BE2C (cell line): ENCODE results near the gene CTTNBP2NL. TPM values are rescaled to one million over a fixed set of nuclear protein-coding genes. Genes with fewer than 3 reads are reported as not detected.

Experiments
- DNase-seq: peaks from one replicate; pipeline ENCODE4 v3.0.0-alpha.2; 2020
- H3K27me3 ChIP-seq: fragments of 250-450 bp; sonication (Bioruptor Pico); 2 replicates; pipeline ENCODE4 v1.5.1; 2020; ENCODE audit warnings: mild to moderate bottlenecking
- H3K36me3 ChIP-seq: fragments of 250-450 bp; sonication (Bioruptor Pico); 2 replicates; pipeline ENCODE4 v1.5.1; 2020; ENCODE audit warnings: mild to moderate bottlenecking
- H3K4me1 ChIP-seq: fragments of 250-450 bp; sonication (Bioruptor Pico); 2 replicates; pipeline ENCODE4 v1.5.1; 2020
- H3K4me3 ChIP-seq: 2 replicates; pipeline ENCODE4 v1.5.1; 2011; ENCODE audit warnings: low read depth, low read length
- H3K9me3 ChIP-seq: fragments of 250-450 bp; sonication (Bioruptor Pico); 2 replicates; pipeline ENCODE4 v1.5.1; 2020
- polyA plus RNA-seq: library from polyadenylated mRNA; unstranded; fragments of >200 nt; gene quantifications from one replicate; pipeline ENCODE4 v1.2.1, GENCODE V29; 2012; ENCODE audit warnings: low read depth, missing spikeins; ENCODE audit not compliant: insufficient read length, insufficient read depth
- TF ChIP-seq, protein P1 (sequence below): IDR thresholded peaks from 2 replicates; pipeline ENCODE4 v1.5.1; 2012; ENCODE audit warnings: mild to moderate bottlenecking, low read depth, low read length

The CTTNBP2NL gene, protein sequence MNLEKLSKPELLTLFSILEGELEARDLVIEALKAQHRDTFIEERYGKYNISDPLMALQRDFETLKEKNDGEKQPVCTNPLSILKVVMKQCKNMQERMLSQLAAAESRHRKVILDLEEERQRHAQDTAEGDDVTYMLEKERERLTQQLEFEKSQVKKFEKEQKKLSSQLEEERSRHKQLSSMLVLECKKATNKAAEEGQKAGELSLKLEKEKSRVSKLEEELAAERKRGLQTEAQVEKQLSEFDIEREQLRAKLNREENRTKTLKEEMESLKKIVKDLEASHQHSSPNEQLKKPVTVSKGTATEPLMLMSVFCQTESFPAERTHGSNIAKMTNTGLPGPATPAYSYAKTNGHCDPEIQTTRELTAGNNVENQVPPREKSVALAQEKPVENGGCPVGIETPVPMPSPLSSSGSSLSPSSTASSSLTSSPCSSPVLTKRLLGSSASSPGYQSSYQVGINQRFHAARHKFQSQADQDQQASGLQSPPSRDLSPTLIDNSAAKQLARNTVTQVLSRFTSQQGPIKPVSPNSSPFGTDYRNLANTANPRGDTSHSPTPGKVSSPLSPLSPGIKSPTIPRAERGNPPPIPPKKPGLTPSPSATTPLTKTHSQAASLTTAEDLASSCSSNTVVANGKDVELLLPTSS
- 6.6 TPM for polyA plus RNA-seq

DNA sequence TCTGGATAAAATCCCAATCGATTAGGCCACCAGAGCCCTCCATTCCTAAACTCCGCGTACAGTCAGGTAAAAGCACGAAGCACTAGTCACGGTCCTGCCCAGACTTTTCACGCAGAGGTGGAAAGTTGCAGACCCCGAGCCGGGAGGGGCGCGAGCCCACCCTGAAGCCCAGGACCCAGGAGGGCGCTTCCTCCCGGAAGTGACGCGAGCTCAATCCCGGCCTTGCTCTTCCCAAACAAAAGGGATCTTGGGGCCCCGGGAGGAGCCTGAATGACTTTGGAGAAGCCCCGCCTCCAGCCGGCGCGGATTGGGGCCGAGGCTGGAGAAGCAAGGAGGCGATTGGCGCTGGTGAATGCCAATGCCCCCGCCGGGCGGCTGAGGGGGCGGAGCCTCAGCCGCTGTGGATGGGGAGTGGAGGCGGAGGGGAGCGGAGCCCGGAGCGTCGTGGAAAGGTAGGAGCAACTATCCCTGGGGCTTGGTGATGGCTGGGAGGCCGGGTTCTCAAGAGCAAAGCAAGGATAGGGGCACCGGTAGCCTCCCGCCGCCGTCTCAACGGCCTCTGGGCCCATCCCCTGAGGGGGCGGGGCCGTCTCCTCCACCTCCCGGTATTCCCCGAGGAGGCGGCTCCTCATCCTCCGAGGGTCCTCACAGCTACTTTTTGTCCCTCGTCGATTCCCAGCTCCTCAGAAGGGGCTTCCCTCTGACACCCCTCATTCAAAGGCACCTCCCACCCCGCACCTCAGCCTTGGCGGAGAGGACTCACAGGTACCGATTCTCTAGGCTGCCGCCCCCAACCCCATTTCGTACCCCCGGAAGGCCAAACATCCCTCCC, at the start of gene CTTNBP2NL:
Gene CTTNBP2NL, plus strand, starts transcription at position 394 of the 832 bp plus-strand sequence. CDS start 19,952 bp downstream, outside the sequence.
- Histone ChIP-seq H3K4me1 (peaks cover 3% of the 10 kb centered on the region), H3K36me3 (no peaks in the 10 kb centered on the region), H3K9me3 (no peaks in the 10 kb centered on the region), H3K4me3 (peak within 1 kb of the TSS; percentile 99), H3K27me3 (no peaks in the 10 kb centered on the region)
- TF ChIP-seq, protein P1, sequence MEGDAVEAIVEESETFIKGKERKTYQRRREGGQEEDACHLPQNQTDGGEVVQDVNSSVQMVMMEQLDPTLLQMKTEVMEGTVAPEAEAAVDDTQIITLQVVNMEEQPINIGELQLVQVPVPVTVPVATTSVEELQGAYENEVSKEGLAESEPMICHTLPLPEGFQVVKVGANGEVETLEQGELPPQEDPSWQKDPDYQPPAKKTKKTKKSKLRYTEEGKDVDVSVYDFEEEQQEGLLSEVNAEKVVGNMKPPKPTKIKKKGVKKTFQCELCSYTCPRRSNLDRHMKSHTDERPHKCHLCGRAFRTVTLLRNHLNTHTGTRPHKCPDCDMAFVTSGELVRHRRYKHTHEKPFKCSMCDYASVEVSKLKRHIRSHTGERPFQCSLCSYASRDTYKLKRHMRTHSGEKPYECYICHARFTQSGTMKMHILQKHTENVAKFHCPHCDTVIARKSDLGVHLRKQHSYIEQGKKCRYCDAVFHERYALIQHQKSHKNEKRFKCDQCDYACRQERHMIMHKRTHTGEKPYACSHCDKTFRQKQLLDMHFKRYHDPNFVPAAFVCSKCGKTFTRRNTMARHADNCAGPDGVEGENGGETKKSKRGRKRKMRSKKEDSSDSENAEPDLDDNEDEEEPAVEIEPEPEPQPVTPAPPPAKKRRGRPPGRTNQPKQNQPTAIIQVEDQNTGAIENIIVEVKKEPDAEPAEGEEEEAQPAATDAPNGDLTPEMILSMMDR, result no peak
- DNase-seq, result peak; percentile 98

DNA sequence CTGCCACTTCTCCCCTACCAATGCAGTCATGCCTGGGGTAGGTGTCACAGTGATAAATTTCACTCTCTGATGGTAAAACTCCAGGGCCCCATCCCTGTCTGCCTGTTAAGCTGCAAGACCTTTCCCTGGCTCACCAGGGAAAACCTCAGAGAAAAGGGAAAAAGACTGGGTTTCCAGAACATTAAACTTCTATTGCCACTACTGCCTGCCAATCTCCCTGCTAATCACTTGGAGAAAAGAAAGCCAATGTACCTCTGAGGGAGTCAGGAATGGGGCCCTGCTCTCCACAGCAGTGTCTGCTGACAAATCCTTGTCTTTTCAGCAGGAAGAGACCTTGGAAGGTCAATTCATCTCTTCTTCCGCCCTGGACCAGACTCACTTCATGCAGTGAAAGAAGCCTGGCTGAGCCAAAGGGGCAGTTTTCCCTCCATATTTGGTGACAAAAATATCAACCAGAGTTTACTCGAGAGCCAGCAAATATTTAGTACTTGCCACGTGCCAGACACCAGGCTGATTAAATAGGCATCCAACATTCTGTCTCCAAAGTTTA, 49.1 kb upstream of the CTTNBP2NL start:
- H3K27me3 ChIP-seq, result peaks cover under 1% of the 10 kb centered on the region
- no peaks in the 10 kb centered on the region for H3K4me1 ChIP-seq
- TF ChIP-seq, protein P1, result no peak
- H3K9me3 ChIP-seq, result no peaks in the 10 kb centered on the region
- no peak for DNase-seq
- H3K4me3 ChIP-seq, result no peak overlapping the region
- no peaks in the 10 kb centered on the region for H3K36me3 ChIP-seq

DNA sequence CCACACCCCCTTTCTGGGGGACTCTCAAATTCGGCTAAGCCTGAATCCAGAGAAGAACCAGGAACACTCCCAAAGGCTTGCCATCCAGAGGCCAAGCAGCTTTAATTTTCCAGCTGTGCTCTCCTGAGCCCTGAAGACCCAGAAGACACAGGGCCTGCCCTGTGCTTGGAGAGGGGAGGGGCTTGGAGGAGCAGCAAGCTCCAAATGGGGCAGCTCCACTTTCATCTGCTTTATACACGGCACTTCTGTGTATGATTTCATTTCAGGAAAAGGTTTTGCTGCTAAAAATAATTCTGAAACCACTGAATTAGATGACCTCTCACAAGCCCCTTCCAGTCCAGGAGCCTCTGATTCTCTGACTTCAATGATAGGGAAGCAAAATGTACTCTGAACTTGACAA, 39.2 kb upstream of the CTTNBP2NL start:
- TF ChIP-seq, protein P1, result no peak
- Histone ChIP-seq H3K36me3 (no peaks in the 10 kb centered on the region), H3K27me3 (peaks cover 10% of the 10 kb centered on the region), H3K4me1 (no peaks in the 10 kb centered on the region), H3K9me3 (no peaks in the 10 kb centered on the region), H3K4me3 (no peak overlapping the region)
- no peak for DNase-seq

DNA sequence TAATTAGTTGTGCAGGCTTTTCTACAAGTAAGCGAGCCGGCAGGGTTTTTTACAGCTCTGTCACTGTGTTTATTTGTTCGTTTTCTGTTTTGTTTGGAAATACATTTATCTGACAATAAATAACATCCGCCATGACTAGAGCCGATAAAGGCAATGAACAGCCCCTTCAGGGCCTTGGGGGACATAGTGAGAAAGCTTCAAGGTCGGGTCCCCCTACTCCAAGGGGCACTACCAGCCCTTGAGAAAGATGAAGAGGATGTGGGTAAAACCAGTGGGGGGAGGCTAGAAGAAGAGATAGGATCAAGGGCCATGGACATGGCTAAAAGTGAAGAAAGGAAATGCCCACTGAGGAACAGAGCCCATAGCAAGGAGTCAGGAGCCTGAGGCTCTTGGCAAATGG, 38.5 kb upstream of the CTTNBP2NL start:
- TF ChIP-seq, protein P1, result no peak
- no peak for DNase-seq

DNA sequence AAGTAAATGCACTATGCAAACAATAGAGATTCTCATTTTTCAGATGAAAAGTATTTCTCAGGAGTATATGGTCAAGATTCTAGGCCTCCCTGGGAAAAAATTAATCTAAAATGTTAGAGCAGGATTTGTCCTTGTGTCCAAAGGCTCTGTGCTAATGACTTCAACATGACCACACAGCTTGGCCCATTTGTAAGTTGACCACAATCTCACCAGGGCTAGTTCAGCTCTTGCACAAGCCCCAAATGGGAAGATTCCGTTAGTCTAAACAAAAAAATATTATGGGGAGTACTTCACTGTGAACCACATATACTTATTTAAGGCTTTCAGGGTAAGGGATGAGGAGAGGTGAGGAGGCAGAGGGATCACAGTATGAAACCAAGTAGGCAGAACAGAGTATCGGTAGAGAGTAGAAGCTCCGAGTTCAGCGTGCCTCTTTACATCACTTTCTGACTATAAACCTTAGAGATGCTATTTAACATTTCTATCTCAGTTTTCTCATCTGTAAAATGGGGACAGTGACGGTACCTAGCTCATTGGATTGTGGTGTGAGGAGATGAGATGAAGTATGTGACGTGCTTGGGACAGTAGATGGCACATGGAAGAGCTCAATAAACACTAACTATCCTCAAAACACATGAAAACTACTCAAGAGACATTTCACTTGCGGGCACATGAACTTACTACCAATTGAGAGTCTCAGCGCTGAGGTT, 37.8 kb upstream of the CTTNBP2NL start:
- Histone ChIP-seq H3K4me1 (no peaks in the 10 kb centered on the region), H3K4me3 (no peak overlapping the region), H3K9me3 (no peaks in the 10 kb centered on the region), H3K36me3 (no peaks in the 10 kb centered on the region), H3K27me3 (peaks cover 11% of the 10 kb centered on the region)
- TF ChIP-seq, protein P1, result no peak
- DNase-seq, result no peak

More for the DNA sequence above, 38.5 kb upstream of the CTTNBP2NL start:
- H3K36me3 ChIP-seq, result no peaks in the 10 kb centered on the region
- no peak overlapping the region for H3K4me3 ChIP-seq
- H3K27me3 ChIP-seq, result peaks cover 10% of the 10 kb centered on the region
- H3K9me3 ChIP-seq, result no peaks in the 10 kb centered on the region
- no peaks in the 10 kb centered on the region for H3K4me1 ChIP-seq
